ENCODE results near the gene MLLT3.
"Not testable (repeated sequence)": the region's sequence is repeated elsewhere in the genome, so short reads cannot be mapped to it uniquely, and the experiment has no call there.

Gene MLLT3

GRCh38 chr9:20594608-20595007 is 27.7 kb downstream of the MLLT3 start:
- no peak for DNase-seq (ENCODE audit: low read depth)

DNA sequence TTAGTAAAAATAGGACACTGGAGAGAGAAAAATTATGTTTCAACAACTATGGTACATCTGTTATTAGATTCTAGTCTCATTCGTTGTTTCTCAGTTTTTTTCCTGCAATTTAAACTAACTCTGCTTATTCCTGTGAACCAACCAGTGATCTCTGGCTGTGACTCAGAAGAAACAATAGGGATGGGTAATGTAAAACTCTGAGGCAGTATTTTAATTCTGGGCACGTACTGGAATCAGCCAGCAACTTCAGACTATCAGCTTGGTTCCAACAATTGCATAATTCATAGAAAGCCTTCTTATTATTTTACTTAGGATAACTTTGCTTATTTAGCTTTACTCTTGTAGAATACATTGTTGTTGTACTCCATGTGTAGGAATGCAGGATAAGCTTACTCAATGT is 28.8 kb downstream of the MLLT3 start:
- peak; percentile 65 for DNase-seq (ENCODE audit: low read depth)

GRCh38 chr9:20593105-20593504 is 29.2 kb downstream of the MLLT3 start:
- DNase-seq (ENCODE audit: low read depth): no peak

DNA sequence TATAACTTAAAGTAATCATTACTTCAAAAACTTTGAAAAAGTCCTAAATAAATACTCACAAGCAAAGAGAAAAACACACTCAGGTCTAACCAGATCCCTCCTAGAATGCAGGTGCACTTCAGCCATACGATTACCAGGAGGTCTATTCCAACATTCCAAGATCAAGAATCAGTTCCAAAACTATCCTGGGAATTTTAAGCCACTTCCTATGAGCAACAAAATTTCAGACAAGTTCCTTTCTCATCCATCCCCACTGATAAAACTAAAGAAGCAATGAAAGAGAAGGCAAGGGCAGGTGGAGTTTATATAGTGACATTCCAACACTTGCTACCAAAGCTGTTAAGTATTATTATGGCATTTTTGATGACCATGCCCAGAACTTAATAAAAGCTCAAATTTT is 29.6 kb downstream of the MLLT3 start:
- peak; percentile 71 for DNase-seq (ENCODE audit: low read depth)

- DNase-seq (ENCODE audit: low read depth): peak; percentile 26
Observed at GRCh38 chr9:20591223-20591622, 31.1 kb downstream of the MLLT3 start.

GRCh38 chr9:20584968-20585643 is 37.2 kb downstream of the MLLT3 start:
- no peak for DNase-seq (ENCODE audit: low read depth)

DNA sequence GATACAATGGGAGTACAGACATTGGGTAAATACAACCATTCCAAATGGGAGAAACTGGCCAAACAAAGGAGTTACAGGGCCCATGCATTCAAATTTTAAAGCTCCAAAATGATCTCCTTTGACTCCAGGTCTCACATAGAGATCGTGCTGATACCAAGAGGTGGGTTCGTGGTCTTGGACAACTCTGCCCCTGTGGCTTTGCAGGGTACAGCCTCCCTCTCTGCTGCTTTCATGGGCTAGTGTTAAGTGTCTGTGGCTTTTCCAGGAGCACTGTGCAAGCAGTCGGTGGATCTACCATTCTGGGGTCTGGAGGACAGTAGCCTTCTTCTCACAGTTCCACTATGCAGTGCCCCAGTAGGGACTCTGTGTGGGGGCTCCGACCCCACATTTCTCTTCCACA is 39.2 kb downstream of the MLLT3 start:
- DNase-seq (ENCODE audit: low read depth): not testable (repeated sequence)

GRCh38 chr9:20582150-20582549 is 40.1 kb downstream of the MLLT3 start:
- DNase-seq (ENCODE audit: low read depth): no peak

GRCh38 chr9:20580673-20581072 is 41.6 kb downstream of the MLLT3 start:
- DNase-seq (ENCODE audit: low read depth): no peak

DNA sequence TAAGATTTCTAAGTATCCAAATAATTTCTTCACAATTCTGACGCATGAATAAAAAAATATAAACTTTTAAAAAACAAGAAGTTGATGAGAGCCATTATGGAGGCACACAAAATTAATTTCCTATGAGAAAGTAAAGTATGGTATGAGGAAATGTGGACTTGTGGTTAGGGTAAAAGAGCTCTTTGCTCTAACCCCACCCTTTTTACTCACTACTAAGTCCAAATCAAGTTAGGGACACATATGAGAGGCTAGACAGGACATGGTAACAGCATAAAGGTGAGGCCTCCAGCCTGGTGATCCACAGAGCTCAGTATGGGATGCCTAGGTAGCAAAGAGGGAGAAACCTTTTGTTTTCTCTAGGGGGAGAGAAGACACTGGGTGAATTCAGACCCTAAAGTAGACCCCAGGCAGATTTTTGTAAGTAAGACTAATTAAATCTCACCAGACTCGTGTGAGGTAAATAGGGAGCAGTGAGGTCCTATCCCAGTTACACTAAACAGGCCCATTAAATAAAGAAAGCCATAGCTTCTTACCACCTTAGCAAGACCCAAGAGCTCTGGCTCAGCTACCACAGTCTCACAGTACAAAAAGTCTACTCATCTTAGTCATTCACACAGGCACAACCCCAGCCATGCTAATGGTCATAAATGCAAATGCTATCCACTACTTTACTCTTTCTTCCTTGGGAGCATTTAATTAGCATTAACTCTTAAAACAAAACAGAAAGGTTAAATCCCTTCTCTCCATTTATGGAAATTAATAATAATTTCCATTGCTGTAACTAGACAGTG is 42.6 kb downstream of the MLLT3 start:
- no peak for DNase-seq (ENCODE audit: low read depth)

DNA sequence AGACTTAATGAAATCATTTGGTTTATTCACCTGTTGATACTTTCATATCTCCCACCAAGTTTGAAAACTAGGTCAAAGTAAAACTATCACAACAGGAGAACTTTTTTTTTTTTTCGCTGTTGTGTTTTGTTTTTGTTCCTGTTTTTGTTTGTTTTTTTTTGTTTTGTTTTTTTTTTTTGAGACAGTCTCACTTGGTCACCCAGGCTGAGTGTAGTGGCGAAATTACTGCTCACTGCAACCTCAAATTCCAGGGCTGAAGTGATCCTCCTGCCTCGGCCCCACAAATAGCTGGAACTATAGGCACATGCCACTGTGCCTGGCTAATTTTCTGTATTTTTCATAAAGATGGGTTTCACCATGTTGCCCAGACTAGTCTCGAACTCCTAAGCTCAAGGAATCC is 49.3 kb downstream of the MLLT3 start:
- no peak for DNase-seq (ENCODE audit: low read depth)

DNA sequence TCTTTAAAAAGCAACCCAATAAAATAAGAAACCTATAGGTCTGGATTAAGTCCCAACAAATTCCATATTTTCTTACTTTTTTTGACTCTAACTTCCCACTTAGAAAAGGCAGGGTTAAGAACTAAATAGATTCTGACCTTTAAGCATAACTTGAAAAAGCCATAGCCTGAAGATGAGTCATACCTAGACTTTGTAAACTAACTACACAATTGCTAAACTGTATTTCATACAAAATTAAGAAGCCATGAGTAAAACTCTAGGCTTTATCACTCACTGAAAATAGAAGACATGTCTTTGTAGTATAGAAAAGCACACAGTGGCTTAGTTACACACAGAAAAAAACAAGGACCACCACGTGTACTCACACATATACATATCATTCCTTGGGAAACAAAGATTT is 51.5 kb downstream of the MLLT3 start:
- peak; percentile 77 for DNase-seq (ENCODE audit: low read depth)

- peak; percentile 58 for DNase-seq (ENCODE audit: low read depth)
Observed at GRCh38 chr9:20570087-20570486, 52.2 kb downstream of the MLLT3 start.

- DNase-seq (ENCODE audit: low read depth): peak; percentile 38
Observed at GRCh38 chr9:20569525-20569924, 52.8 kb downstream of the MLLT3 start.

- peak; percentile 41 for DNase-seq (ENCODE audit: low read depth)
Observed at GRCh38 chr9:20568400-20568799, 53.9 kb downstream of the MLLT3 start.

- DNase-seq (ENCODE audit: low read depth): no peak
Observed at GRCh38 chr9:20566401-20566800, 55.9 kb downstream of the MLLT3 start.

DNA sequence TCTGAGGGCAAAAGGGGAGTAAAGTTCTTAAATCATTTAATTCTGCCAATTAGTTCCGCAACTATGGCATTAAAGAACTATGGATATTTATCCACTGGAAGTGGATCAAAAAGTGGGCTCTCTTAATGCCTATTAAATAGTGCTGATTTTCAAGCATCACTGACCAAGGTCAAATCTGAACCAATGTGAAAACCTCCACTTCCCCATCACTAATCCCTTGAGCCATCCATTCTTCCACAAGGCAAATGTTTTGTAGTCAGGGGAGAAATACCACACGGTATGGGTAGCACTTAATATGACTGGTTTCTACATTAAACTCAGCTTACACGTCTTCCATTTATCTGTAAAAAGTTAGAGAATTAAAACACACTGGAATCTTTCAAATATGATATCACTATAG is 57.6 kb downstream of the MLLT3 start:
- no peak for DNase-seq (ENCODE audit: low read depth)

GRCh38 chr9:20563917-20564316 is 58.4 kb downstream of the MLLT3 start:
- no peak for DNase-seq (ENCODE audit: low read depth)

- DNase-seq (ENCODE audit: low read depth): no peak
Observed at GRCh38 chr9:20562051-20562450, 60.2 kb downstream of the MLLT3 start.

- DNase-seq (ENCODE audit: low read depth): no peak
Observed at GRCh38 chr9:20561531-20561930, 60.8 kb downstream of the MLLT3 start.

- no peak for DNase-seq (ENCODE audit: low read depth)
Observed at GRCh38 chr9:20559231-20559890, 62.9 kb downstream of the MLLT3 start.

DNA sequence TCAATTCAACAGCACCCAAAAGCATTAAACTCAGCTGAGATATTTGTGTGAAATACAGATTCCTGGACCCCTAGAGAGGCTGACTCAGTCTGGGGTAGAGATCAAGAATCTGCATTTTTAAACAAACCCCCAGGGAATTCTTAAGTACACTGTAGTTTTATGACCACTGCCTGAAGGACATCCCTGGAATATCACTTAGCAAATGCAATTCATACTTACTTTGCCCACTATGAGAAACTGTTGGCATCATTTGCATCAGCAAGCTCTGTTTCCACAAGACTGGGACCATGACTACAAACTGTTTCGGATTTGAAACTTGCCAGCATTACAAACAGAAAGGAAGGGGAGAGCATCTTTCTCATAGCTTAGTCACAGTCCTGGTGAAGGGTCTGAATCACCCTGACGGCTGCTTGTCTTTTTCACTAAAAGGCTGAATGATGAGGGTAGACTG is 63.7 kb downstream of the MLLT3 start:
- peak; percentile 94 for DNase-seq (ENCODE audit: low read depth)
